IPS-NIHi7 (cell line): ENCODE data around the gene MUC5B.
"Not testable (repeated sequence)": the region's sequence is repeated elsewhere in the genome, so short reads cannot be mapped to it uniquely, and the experiment has no call there.

Experiments
- DNase-seq: peaks from one replicate; pipeline ENCODE4 v3.0.0; 2012; ENCODE audit warnings: mixed read lengths; ENCODE audit errors: extremely low spot score

The MUC5B gene

DNA sequence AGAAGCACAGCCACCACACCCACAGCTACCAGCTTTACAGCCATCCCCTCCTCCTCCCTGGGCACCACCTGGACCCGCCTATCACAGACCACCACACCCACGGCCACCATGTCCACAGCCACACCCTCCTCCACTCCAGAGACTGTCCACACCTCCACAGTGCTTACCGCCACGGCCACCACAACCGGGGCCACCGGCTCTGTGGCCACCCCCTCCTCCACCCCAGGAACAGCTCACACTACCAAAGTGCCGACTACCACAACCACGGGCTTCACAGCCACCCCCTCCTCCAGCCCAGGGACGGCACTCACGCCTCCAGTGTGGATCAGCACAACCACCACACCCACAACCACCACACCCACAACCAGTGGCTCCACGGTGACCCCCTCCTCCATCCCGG lies 27.5 kb downstream of the MUC5B start:
- DNase-seq = not testable (repeated sequence)

DNA sequence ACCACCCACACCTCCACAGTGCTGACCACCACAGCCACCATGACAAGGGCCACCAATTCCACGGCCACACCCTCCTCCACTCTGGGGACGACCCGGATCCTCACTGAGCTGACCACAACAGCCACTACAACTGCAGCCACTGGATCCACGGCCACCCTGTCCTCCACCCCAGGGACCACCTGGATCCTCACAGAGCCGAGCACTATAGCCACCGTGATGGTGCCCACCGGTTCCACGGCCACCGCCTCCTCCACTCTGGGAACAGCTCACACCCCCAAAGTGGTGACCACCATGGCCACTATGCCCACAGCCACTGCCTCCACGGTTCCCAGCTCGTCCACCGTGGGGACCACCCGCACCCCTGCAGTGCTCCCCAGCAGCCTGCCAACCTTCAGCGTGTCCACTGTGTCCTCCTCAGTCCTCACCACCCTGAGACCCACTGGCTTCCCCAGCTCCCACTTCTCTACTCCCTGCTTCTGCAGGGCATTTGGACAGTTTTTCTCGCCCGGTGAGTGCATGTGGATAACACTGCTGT lies 28.4 kb downstream of the MUC5B start:
- no peak for DNase-seq

DNA sequence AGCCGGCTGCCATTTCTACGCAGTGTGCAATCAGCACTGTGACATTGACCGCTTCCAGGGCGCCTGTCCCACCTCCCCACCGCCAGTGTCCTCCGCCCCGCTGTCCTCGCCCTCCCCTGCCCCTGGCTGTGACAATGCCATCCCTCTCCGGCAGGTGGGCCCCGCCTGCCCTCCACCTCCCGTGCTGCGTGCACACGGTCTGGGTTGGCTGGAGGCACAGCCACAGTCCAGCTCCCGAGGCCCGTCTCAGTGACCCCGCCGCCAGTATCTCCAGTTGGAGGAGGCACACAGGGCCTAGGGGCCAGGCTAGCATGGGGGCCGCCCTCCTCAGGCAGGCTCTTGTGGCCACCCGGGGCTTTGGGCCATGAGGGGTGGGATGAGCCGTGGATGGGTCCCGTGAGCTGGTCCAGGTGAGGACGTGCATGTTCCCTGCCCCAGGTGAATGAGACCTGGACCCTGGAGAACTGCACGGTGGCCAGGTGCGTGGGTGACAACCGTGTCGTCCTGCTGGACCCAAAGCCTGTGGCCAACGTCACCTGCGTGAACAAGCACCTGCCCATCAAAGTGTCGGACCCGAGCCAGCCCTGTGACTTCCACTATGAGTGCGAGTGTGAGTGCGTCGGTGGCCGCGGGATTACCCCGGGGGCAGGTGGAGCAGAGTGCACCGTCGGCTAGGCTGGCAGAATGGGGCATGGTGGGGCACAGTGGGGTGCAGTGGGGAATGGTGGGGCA lies 29.7 kb downstream of the MUC5B start:
- DNase-seq = no peak

DNA sequence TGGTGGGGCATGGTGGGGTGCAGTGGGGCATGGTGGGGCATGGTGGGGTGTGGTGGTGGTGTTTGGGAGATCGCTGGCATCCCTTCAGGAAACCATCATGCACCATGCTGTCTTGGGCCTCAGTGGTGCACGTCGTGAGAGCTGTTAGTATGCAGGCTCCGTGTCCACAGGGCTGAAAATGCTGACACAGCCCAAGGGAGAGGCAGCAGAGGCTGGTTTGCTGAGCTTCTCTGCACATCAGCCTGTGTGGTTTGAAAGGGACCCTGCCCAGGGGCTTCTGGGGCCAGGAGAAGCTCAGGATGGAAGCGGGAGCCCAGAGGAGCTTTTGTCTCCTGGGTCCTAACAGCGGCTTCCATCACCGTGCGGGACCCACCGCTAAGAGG lies 30.2 kb downstream of the MUC5B start:
- no peak for DNase-seq

DNA sequence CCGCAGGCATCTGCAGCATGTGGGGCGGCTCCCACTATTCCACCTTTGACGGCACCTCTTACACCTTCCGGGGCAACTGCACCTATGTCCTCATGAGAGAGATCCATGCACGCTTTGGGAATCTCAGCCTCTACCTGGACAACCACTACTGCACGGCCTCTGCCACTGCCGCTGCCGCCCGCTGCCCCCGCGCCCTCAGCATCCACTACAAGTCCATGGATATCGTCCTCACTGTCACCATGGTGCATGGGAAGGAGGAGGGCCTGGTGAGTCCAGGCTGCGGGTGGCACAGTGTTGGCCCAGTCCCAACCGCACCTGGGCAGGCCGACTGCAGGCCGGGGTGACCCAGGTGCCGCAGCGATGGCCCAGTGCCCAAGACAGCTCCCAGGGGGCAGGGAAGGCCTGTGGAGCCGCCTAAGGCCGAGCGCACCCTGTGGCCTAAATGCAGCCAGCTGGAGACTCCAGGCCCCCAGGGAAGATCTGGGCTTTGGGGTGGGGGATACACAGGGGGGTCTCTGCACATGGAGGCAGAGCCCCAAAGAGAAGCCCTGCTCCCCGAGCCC lies 31.3 kb downstream of the MUC5B start:
- no peak for DNase-seq

DNA sequence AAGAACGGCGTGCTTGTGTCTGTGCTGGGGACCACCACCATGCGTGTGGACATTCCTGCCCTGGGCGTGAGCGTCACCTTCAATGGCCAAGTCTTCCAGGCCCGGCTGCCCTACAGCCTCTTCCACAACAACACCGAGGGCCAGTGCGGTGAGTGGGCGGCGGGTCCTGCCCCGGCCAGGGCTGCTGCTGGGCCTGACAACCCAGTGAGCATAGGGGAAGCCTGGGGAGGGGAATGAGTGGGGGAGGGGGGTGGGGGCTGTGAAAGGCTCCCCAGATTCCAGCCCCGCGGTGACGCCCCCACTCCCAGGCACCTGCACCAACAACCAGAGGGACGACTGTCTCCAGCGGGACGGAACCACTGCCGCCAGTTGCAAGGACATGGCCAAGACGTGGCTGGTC lies 31.9 kb downstream of the MUC5B start:
- DNase-seq = no peak

DNA sequence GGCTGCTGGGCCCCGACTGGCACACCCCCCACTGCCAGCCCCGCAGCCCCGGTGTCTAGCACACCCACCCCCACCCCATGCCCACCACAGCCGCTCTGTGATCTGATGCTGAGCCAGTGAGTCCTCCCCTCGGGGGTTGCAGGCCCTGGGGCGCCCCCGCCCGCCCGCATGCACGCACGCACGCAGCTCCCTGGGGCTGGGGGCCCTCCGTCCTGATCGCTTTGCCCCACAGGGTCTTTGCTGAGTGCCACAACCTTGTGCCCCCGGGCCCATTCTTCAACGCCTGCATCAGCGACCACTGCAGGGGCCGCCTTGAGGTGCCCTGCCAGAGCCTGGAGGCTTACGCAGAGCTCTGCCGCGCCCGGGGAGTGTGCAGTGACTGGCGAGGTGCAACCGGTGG lies 32.3 kb downstream of the MUC5B start:
- no peak for DNase-seq

DNA sequence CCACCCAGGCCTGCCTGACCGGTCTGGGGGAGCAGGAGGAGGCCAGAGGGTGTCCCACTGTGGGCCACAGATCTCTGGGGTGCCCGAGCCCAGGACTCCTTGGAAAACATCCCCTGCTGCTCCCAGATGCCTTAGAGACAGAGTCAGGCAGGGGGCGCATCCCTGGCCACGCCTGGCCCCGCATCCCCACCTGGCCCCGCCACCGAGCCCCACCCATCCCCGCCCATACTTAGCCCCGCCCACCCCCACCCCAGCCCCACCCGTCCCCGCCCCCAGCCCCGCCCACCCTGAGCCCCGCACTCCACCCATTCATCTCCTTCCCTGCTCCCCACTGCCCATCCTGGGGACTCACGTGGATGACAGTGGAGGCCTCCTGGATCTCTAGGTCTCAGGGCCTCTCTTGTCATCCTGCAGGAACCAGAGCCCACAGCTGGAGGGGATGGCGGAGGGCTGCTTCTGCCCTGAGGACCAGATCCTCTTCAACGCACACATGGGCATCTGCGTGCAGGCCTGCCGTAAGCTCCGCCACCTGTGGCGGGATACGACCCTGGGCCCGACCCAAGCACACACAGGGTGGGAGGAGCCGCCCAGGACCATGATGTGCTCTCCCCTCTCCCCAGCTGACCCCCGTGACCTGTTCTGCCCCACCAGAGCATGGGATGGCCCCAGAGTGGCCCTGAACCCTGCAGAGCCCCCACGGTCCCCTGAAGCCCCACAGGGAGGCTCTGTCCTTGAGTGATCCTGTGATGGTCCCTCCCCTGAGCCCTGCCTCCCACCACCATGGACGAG lies 33.6 kb downstream of the MUC5B start:
- peak; percentile 77 for DNase-seq

DNA sequence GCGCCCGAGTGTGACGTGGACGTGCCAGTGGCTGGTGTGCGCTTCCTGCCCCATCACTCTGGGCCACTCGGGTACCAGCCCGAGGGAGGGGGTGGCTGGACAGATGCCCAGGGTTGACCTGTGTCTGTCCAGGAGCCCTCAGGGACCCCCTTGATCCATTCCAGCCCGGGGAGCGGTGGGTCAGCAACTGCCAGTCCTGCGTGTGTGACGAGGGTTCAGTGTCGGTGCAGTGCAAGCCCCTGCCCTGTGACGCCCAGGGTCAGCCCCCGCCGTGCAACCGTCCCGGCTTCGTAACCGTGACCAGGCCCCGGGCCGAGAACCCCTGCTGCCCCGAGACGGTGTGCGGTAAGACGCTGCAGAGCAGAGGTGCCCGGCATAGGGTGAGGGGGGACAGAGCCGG lies 34.5 kb downstream of the MUC5B start:
- no peak for DNase-seq

DNA sequence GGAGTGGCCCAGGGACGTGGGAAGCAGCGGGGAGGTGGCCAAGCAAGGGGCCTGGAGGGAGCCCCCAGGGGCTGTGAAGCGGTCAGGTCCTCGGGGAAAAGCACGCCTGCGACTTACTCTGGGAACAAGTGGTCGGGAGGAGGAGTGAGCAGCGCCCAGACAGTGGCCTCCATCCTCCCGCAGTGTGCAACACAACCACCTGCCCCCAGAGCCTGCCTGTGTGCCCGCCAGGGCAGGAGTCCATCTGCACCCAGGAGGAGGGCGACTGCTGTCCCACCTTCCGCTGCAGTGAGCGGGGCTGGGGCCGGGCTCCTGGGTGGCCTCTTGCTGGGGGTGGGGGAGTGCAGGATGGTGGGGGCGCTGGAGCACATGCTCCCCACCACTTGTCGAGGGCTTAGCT lies 35.0 kb downstream of the MUC5B start:
- DNase-seq = no peak

DNA sequence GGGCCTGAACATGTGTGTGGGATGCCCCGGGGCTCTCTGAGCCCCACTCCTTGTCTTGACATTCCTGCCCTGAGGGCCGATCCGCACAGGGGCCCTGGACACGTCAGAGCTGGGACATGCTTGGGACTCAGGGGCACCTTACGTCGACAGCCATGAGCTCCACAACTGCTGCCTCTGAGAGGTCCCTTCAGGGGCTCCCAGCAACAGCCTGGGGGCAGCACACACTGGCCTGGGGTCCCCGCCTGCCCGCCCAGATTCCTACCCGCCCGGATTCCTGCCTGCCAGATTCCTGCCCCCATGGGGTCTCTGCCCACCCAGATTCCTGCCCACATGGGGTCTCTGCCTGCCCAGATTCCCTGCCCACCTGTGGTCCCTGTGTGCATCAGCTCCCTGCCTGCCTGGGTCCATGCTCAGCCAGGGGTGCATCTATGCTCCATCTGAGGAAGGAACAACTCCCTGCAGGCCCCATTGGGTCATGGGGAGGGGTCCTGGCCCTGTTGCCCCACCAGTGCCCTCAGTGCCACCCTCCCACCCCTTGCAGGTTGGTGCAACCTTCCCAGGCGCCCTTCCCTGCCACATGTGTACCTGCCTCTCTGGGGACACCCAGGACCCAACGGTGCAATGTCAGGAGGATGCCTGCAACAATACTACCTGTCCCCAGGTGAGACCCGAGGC lies 35.7 kb downstream of the MUC5B start:
- no peak for DNase-seq

DNA sequence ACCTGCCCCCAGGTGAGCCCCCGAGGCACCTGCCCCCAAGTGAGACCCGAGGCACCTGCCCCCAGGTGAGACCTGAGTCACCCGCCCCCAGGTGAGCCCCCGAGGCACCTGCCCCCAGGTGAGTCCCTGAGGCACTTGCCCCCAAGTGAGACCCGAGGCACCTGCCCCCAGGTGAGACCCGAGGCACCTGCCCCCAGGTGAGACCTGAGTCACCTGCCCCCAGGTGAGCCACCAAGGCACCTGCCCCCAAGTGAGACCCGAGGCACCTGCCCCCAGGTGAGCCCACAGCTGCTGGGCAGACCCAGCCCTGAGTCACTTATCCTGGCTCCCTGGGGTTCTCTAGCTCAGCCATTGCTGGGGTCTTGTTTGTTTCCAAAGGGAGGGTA lies 36.2 kb downstream of the MUC5B start:
- DNase-seq = no peak

DNA sequence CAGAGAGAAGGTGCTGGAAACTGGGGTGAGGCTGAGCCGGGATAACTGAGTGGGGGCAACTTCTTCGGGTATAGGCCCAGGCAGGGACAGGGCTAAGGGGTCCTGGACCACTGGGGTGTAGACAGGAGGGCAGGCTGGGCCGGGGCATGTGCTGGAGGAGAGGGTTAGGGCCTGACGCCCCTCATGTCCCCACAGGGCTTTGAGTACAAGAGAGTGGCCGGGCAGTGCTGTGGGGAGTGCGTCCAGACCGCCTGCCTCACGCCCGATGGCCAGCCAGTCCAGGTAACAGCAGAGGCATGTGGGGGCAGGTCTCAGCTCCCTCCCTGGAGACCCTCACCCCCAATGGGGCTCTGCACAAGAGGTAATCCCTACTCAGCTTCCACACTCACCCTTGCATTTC lies 36.7 kb downstream of the MUC5B start:
- DNase-seq = no peak

DNA sequence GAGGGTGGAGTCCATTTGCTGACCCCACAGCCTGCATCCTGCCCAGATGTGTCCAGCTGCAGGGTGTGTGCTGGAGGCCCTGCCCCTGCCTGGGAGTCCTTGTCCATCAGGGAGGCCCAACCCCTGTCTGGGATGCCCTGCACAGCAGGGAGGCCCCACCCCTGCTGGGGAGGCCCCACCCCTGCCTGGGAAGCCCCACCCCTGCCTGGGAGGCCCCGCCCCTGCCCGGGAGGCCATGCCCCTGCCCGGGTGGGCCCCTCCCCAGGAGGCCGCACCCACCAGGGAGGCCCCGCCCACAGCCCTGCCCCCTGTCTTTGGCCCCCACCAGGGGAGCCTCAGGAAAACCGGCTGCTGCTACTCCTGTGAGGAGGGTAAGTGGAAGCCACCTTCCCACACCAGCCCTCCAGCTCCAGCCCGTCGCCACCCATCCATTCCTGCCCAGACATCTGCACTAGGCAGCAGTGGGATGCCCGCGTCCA lies 37.2 kb downstream of the MUC5B start:
- peak; percentile 69 for DNase-seq

DNA sequence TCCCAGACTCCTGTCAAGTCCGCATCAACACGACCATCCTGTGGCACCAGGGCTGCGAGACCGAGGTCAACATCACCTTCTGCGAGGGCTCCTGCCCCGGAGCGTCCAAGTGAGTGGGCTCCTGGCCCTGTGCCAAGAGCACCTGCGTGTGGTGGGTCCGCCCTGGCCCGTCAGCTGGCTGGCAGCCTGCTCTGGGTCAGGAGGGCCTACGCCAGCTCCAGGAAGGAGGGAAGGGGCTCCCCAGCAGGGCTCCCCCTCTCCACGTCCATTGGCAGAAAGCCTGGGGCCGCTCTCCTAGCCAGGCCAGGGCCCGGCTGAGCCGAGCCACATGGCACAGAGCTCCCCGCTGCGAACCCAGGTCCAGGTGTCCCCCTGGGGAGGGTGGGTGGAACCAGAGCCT lies 37.8 kb downstream of the MUC5B start:
- DNase-seq = no peak

DNA sequence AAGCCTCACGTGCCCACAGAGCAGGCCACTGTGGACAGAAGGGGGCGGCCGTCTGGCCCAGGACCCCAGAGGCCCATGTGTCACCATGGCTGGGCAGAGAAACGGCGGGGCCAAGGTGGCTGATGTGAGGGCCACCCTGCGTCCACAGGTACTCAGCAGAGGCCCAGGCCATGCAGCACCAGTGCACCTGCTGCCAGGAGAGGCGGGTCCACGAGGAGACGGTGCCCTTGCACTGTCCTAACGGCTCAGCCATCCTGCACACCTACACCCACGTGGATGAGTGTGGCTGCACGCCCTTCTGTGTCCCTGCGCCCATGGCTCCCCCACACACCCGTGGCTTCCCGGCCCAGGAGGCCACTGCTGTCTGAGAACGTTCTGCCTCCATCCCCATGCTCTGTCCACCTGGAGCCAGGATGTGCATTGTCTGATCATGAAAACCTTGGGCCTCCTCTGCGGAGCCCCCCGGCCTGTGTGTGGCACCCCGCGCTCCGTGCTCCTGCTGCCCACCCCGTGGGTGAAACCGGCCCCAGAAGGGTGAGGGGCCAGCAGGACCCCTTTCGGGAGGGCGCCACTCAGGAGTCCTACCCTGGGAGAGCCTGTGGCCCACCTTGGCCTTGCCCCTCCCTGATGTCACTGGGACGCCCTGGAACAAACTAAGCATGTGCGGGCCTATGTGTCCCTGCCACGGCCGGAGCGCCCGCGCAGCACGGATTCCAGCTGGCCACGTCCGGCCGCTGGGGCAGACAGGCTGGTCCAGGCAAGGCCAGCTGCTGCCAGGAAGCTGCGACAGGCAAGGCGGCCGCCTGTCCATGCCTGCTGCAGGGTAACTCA lies 38.6 kb downstream of the MUC5B start:
- DNase-seq = no peak

DNA sequence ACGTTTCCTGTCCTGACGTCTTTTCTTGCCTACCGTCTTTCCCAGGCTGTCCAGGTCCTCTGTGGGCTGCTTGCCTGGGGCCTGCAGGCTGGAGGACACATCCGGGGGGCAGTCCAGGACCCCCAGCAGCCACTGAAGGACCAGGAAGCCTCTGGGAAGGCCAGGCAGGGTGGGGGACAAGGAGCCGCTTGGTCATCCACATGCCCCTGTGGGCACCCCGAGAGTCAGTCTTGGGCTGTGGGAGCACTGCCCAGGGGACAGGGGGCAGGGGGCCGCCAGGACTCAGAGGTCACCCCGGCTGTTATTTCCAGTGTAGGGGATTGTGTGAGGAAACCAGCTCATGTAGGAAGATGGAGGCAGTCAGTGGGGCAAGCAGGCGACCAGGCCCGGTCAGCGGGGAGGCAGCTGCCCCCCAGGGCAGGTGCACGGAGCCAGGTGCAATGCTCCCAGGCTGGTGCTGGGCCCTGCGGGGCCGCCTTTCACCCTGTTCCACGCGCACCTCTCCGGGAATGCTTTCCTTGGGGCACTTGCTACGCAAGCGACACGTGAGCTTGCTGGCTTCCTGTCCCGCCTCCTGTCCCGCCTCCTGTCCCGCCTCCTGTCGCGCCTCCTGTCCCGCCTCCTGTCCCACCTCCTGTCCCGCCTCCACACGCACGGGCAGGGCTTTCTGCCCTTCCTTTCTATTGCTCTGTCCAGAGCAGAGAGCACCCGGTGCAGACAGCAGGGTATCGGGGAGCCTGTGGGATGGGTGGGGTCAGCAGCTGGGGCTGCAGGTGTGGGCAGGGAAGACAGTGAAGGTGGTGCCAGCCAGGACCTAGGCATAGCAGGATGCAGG lies 39.5 kb downstream of the MUC5B start:
- peak; percentile 93 for DNase-seq

DNA sequence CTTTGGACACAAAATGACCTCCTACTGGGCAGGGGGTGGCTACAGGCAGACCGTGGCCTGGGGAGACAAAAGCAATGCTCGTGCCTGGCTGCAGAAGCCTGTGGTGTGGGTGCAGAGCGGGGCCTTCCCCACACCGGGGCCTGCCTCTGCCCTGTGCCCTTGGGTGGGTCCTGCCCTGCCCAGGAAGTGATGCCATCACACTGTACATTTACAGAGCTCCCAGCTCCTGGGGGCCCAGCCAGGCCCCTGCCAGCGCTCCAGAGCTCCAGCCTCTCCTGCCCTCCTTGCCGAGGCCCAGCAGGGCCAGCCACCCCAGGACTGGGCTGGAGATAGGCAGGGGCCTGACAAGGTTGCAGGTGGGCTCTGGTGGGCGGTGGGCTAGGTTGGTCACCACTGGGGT lies 40.1 kb downstream of the MUC5B start:
- DNase-seq = no peak

DNA sequence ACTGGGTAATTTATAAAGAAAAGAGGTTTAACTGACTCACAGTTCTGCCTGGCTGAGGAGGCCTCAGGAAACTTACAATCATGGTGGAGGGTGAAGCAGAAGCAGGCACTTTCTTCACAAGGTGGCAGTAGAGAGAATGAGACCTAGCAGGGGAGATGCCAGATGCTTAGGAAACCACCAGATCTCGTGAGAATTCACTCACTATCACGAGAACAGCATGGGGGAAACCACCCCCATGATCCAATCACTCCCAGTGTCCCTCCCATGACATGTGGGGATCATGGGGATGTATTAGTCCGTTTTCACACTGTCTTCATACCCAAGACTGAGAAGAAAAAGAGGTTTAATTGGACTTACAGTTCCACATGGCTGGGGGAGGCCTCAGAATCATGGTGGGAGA lies 41.6 kb downstream of the MUC5B start:
- not testable (repeated sequence) for DNase-seq

DNA sequence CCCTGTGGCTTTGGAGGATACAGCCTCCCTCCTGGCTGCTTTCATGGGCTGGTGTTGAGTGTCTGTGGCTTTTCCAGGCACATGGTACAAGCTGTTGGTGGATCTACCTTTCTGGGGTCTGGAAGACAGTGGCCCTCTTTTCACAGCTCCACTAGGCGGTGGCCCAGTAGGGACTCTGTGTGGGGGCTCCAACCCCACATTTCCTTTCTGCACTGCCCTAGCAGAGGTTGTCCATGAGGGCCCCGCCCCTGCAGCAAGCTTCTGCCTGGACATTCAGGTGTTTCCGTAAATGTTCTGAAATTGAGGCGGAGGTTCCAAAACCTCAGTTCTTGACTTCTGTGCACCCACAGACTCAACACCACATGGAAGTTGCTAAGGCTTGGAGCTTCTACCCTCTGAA lies 42.6 kb downstream of the MUC5B start:
- not testable (repeated sequence) for DNase-seq
